ENCODE measurements around the gene ZNF496. TPM values are rescaled to one million over a fixed set of nuclear protein-coding genes. Genes with fewer than 3 reads are reported as not detected.

The ZNF496 gene
- total RNA-seq, 2 donors from 2014 or later, result 63.5 to 65.6 TPM

- peaks cover 90% of the 10 kb centered on the region for H3K36me3 ChIP-seq (ENCODE audit: control insufficient read depth, insufficient read depth, low read length)
- TF ChIP-seq, protein P1, sequence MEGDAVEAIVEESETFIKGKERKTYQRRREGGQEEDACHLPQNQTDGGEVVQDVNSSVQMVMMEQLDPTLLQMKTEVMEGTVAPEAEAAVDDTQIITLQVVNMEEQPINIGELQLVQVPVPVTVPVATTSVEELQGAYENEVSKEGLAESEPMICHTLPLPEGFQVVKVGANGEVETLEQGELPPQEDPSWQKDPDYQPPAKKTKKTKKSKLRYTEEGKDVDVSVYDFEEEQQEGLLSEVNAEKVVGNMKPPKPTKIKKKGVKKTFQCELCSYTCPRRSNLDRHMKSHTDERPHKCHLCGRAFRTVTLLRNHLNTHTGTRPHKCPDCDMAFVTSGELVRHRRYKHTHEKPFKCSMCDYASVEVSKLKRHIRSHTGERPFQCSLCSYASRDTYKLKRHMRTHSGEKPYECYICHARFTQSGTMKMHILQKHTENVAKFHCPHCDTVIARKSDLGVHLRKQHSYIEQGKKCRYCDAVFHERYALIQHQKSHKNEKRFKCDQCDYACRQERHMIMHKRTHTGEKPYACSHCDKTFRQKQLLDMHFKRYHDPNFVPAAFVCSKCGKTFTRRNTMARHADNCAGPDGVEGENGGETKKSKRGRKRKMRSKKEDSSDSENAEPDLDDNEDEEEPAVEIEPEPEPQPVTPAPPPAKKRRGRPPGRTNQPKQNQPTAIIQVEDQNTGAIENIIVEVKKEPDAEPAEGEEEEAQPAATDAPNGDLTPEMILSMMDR (conservative IDR thresholded peaks at IDR 0.05), result no peak
- H3K4me3 Mint-ChIP-seq, result no peak overlapping the region
- H3K36me3 Mint-ChIP-seq (ENCODE audit: low read depth), result peaks cover 76% of the 10 kb centered on the region
- H3K27ac Mint-ChIP-seq, result peak overlapping the region; percentile 35
- no peak overlapping the region for H3K4me3 ChIP-seq (ENCODE audit: low read length)
- H3K9ac ChIP-seq (ENCODE audit: extremely low read depth, low read length, poor library complexity, severe bottlenecking), result no peak overlapping the region
- 90 to 94% methylated on average over 7 of the region's 7 CpGs for WGBS, 2 experiments (ENCODE audit: insufficient coverage in 1 of 2, insufficient read length in 1 of 2)
- peaks cover 5% of the 10 kb centered on the region for H3K4me1 Mint-ChIP-seq
- no peaks in the 10 kb centered on the region for H3K4me1 ChIP-seq (ENCODE audit: control insufficient read depth, insufficient read depth, low read length)
- H3K9me3 ChIP-seq (ENCODE audit: control insufficient read depth, low read length), result no peaks in the 10 kb centered on the region
- no peaks in the 10 kb centered on the region for H3K27me3 Mint-ChIP-seq (ENCODE audit: insufficient read depth)
- H3K27me3 ChIP-seq (ENCODE audit: control insufficient read depth, insufficient read depth, low read length, poor library complexity, severe bottlenecking), result no peaks in the 10 kb centered on the region
- no peak overlapping the region for H3K27ac ChIP-seq (ENCODE audit: low read depth, low read length)
- DNase-seq, result no peak
- no peaks in the 10 kb centered on the region for H3K9me3 Mint-ChIP-seq
Observed at GRCh38 chr1:247322442-247322841, 9.2 kb downstream of the ZNF496 start.

- Mint-ChIP-seq H3K9me3 (no peaks in the 10 kb centered on the region), H3K36me3 (ENCODE audit: low read depth) (peaks cover 65% of the 10 kb centered on the region), H3K4me3 (no peak overlapping the region), H3K27me3 (ENCODE audit: insufficient read depth) (no peaks in the 10 kb centered on the region), H3K4me1 (no peaks in the 10 kb centered on the region), H3K27ac (no peak overlapping the region)
- TF ChIP-seq, protein P1 (conservative IDR thresholded peaks at IDR 0.05), result no peak
- no peak overlapping the region for H3K27ac ChIP-seq (ENCODE audit: low read depth, low read length)
- no peaks in the 10 kb centered on the region for H3K4me1 ChIP-seq (ENCODE audit: control insufficient read depth, insufficient read depth, low read length)
- peaks cover 96% of the 10 kb centered on the region for H3K36me3 ChIP-seq (ENCODE audit: control insufficient read depth, insufficient read depth, low read length)
- no peaks in the 10 kb centered on the region for H3K27me3 ChIP-seq (ENCODE audit: control insufficient read depth, insufficient read depth, low read length, poor library complexity, severe bottlenecking)
- 86 to 100% methylated on average over 1 to 3 of the region's 3 CpGs for WGBS, 2 experiments (ENCODE audit: insufficient coverage in 1 of 2, insufficient read length in 1 of 2)
- H3K4me3 ChIP-seq (ENCODE audit: low read length), result no peak overlapping the region
- no peaks in the 10 kb centered on the region for H3K9me3 ChIP-seq (ENCODE audit: control insufficient read depth, low read length)
- no peak overlapping the region for H3K9ac ChIP-seq (ENCODE audit: extremely low read depth, low read length, poor library complexity, severe bottlenecking)
- no peak for DNase-seq
Observed at GRCh38 chr1:247317702-247318101, 14.0 kb downstream of the ZNF496 start.

DNA sequence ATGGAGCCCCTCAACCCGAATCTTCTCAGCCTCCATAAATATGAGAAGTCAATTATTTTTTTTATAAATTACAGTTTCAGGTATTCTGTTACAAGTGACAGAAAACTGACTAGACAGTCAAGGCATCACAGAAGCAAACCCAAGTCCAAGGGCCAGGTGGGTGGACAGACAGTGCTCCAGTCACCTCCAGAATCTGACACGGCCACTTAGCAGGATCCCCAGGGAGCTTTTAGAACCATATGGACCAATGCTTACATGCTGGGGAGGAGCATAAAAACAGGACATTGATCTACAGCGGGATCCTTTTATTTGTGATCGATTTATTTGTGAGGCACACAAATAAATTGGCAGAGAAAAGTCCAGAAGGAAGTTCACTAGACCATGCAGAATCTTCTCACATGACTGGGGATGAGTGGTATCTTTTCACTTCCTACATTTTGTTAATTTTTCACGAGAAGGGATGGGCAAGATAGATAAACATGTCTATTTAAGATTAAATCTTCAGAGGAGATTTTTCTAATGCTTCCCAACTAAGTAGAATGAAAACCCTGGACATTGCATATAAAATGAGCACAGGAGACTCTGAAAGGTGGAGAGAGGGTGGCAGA, 15.0 kb downstream of the ZNF496 start:
- no peak overlapping the region for H3K27ac ChIP-seq (ENCODE audit: low read depth, low read length)
- H3K36me3 ChIP-seq (ENCODE audit: control insufficient read depth, insufficient read depth, low read length), result peaks cover 87% of the 10 kb centered on the region
- no peaks in the 10 kb centered on the region for H3K9me3 Mint-ChIP-seq
- no peak for DNase-seq
- no peaks in the 10 kb centered on the region for H3K4me1 ChIP-seq (ENCODE audit: control insufficient read depth, insufficient read depth, low read length)
- H3K27ac Mint-ChIP-seq, result no peak overlapping the region
- peaks cover 60% of the 10 kb centered on the region for H3K36me3 Mint-ChIP-seq (ENCODE audit: low read depth)
- no peak overlapping the region for H3K9ac ChIP-seq (ENCODE audit: extremely low read depth, low read length, poor library complexity, severe bottlenecking)
- H3K27me3 ChIP-seq (ENCODE audit: control insufficient read depth, insufficient read depth, low read length, poor library complexity, severe bottlenecking), result no peaks in the 10 kb centered on the region
- H3K27me3 Mint-ChIP-seq (ENCODE audit: insufficient read depth), result no peaks in the 10 kb centered on the region
- H3K4me1 Mint-ChIP-seq, result no peaks in the 10 kb centered on the region
- WGBS, 2 experiments (ENCODE audit: insufficient coverage in 1 of 2, insufficient read length in 1 of 2), result 91 to 97% methylated on average over 3 to 5 of the region's 5 CpGs
- no peak overlapping the region for H3K4me3 Mint-ChIP-seq
- TF ChIP-seq, protein P1 (conservative IDR thresholded peaks at IDR 0.05), result no peak
- H3K4me3 ChIP-seq (ENCODE audit: low read length), result no peak overlapping the region
- no peaks in the 10 kb centered on the region for H3K9me3 ChIP-seq (ENCODE audit: control insufficient read depth, low read length)

Data from endodermal cell (in vitro differentiated cells).